DMS53 (cell line): ENCODE data around the gene COL23A1.

Experiments used
- DNase-seq: peaks from one replicate; lab custom pipeline; 2025; lab: John Stamatoyannopoulos, UW

The COL23A1 gene

DNA sequence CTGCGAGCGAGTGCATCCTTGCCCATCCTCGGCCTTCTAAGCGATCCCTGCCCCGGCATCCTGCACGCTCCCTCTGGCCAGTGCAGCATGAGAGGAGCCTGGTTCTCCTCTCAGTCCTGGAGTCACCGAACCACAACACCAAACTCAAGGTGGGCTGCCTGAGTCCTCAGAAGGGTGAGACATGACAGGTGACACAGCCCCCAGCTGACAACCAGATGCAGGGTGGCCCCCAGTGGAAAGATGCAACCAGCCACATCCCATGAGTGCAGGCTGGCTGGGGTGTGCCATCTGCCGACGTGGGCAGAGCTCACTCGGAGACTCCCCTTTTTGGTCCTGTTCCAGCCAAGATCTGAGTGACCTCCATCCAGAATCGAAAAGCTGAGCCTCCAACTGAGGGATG lies 58.4 kb downstream of the COL23A1 start:
- no peak for DNase-seq

DNA sequence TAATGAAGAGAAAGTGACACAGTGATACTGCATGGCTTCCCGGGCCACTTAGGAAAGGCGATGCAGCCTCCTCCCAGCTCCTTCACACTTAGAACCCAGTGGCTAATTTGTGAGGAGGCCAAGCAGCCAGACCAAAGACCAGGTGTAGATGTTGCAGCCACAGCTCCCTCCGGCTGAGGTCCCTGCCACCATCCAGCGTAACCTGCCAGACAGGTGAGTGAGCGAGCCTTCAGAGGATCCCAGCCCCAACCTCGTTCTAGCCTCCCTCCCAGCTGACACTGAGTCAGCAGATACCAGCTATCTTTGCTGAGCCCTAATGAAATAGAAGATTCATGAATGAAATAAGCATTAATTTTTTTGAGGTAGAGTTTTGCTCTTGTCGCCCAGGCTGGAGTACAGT lies 59.7 kb downstream of the COL23A1 start:
- DNase-seq = no peak

DNA sequence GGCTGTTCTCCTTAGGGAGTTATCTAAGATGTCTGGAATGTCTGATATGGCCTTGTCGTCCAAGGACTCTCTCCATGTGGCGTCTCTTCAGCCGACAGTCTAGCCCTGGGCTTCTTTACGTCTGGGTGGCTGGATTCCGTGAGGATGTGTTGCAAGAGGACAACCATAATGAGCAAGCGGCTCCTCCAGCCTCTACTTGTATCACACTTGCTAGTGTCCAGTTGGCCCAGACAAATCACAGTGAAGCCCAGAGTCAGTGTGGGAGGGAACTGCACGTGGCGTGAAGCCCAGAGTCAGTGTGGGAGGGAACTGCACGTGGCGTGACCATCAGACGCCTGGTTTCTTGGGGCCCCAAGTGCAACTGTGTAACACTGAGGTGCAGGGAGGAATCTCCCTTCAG lies 61.1 kb downstream of the COL23A1 start:
- no peak for DNase-seq

DNA sequence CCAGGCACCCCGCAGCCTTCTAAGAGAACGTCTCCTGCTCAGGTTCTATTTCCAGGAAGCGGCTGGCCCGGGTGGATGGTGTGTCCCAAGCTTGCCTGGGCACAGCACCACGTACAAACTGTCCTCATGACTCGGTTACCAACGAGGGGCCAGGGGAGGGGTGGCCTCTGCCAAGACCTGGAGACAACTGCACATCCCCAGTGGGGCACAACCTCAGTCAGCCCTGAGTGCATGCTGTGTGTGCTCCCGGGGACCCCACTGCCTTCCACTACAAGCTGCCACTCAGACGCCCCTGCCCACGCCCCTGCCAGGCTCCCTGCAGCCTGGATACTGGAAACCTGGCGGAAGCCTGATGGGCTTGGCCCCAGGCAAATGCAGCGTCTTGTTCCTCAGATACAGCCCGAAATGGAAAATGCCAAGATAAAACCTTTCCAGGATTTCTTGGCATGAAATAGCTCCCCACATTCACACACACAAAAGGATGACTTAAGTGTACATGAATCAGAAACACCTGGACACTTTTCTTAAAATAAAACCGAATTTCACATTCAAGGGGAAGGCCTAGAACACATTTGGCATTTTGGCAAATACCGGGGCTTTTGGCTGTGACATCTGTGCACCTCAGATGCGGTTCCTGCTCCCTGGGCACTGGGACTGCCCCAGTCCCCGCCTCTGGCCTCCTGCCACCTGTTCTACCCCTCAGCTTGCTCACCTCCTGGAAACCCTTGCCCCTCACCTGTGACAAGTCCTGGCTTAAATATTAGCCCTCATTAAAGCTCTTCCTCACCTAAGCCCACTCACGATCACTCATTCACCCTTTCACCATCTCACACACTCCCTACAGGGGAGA lies 62.5 kb downstream of the COL23A1 start:
- DNase-seq = no peak

DNA sequence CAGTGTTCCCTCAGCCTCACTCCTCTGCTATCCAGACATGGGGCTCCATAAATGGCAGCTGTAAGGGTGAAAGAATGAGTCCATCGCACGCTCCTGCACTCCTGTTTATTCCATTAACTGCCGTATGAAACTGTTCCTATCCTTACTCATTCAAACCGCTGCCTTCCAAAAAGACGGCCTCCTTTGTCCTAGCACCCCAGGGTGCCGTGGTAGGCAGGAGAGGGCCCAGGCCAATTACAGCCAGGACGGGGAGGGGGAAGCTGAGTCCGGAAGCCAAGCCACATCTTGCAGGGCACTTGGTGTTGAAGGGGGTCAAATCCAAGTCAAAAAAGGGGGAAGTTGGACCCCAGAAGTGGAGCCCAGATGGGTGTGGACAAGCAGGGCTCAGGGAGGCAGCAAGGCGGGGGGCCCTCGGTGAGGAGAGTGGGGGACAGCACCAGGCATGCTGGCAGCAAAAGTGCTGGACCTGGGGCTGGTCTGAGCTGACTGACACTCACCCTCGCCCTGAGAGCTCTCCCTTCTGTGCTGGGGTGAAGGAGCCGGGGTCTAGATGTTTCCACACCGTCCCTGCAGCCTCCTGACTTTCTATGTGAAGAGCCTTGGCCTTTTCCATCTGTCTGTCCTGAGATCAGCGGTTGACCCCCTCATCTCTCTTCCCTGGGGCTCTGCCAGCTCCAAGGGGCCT lies 63.3 kb downstream of the COL23A1 start:
- DNase-seq = no peak

DNA sequence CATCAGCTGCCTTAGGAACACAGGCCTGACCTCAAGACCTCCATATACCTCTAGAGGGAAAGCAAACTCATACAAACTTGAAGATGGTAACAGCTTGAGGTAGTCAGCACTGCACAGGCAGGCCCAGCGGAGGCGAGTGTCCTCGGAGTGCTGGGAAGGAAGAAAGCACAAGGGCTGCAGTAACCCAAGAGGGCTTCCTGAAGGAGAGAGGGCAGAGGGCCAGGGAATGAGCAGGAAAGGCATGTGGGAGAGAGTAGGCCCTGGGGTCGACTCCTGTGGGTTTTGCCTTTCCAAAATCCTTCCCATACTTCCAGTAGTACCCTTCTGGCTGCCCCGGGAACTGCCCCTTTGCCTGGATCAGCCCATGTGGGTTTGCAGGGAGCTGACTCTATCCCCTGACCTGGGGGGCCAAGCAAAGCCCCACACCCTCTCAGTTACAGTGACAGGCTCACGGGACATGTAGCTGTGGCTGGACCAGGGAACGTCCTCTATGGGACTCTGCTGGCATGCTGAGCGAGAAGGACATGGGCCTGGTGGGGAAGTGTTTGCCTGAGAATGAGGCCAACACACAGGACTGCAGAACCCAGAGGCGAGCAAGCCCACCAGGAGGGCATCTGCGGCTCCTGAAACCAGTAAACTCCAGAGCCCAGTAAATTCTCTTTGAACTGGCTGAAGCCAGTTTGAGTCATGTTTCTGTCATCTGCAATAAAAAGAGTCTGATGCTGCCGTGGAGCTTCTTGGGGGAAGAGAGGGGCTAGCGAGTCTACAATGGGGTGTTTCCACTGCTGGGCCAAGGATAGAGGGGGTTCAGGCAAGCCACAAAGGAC lies 64.1 kb downstream of the COL23A1 start:
- no peak for DNase-seq

DNA sequence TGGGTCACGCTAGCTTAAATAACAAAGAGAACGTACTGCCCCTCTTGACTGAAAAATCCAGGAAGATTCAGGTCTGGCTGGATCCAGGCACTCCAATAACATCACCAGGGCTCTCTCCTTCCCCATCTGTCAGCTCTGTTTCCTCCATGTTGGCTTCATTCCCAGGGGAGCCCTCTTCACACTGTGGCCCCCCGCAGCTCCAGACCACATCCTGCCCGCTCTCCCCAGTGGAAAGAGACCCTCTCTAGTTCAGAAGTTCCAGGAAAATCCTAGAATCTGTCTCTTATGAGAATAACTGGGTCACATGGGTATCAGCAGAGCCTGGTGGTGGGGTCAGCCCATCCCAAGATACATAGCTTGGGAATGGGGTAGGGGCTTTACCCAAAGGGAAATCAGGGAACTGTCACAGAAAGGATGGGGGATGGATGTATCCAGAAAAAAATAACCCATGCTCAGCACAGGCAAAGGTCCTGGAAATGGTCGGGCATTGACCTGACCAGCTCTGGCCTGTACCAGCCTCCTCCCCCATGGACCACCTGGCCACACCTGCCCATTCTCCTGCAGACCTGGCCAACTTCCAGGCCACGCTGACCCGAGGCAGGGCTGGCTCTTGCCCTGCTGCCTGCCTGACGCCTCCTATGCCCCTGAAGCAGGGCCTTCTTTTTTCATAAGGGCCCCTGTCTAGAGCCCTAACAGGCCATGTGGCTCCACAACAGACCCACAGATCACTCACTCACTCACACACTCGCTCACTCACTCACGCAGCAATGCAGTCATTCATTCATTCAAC lies 65.9 kb downstream of the COL23A1 start:
- DNase-seq = no peak

DNA sequence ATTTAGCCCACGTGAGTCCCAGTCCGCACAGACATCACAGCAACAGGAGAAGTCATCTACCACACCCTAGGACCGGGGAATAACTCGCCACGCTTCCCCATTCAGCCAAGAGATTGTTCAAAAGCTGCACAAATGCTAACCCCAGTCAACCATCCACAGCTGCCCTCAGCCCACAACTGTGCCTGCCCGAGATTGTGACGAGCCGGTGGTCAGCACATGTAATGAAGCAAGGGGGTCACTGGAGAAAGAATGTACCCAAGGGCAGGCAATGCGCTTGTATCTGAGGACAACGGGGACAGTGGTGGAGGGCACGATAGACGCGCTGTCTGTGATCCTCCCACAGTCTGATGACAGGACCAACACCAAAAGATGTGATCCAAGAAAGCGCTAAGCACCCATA lies 67.8 kb downstream of the COL23A1 start:
- no peak for DNase-seq

DNA sequence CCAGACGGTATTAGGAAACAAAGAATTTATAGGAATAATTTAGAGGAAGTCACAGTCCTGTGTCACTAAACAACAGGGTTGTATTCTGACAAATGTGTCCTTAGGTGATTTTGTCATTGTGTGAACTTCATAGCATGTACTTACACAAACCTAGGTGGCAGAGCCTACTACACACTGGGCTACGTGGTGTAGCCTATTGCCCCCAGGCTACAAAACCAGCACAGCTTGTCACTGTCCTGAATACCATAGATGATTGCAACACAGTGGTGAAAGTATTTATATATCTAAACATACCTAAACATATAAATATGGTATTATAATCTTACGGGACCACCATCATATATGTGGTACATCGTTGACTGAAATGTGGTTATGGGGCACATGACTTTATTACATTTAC lies 69.3 kb downstream of the COL23A1 start:
- DNase-seq = no peak

DNA sequence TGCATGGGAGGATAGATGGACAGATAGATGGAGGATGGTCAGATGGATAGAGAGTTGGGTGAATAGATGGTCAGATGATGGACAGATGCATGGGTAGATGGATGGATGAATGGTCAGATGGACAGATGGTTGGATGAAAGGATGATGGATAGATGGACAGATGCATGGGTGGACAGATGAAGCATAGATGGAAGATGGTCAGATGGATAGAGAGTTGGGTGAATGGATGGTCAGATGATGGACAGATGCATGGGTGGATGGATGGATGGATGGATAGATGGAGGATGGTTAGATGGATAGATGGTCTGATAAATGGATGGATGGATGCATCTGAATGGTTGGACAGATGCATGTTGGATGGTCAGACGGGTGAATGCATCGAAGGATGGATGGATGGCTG lies 70.4 kb downstream of the COL23A1 start:
- no peak for DNase-seq

DNA sequence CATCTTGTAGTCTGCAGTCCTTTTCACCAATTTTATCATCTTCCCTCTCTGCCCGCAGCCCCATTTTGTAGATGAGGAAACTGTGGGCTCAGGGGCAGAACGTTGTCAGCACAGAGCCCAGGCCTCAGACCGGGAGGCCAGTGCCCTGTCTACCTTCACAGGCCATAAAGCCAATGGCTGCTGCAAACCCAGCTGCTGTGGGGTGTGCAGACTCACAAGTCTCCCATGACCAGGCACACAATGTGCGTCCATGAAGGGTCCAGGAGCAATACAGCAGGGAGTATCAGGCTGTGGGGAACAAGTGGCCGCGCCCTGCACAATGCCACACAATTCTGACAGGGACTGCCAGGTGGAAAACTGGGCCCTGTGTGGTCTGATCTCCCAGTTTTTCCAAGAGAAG lies 71.0 kb downstream of the COL23A1 start:
- no peak for DNase-seq

DNA sequence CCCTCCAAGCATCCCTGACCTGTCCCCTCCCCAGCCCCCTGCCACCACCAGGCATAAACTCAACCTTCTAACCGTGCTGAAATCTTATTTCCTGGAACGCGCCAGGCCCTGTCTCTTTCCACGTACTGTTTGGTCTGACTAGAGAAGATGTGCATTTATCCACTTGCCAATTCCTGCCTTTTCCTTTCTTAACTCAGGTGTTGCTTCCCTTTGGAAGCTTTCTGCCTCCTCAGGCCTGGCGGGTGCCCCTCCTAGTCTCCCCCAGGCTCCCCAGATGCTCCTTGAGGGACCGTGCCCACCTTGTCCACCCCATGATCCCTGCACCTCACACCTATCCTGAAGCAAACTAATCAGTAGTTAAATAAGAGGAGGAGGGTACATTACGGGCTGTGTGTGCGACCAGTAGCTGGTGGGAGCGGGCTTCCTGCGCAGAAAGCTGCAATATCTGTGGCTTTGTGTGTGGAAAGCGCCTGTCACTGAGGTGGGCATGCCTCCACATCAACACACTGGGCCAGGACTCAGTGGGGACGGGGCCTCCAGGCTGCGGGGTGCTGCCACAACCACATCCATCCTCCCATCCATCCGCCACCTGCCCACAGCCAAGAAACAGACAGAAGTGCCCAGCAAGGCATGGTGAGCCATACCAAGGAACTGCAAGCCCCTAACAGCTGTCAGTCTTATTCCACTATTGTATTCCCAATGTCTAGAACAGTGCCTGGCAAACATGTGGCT lies 73.5 kb downstream of the COL23A1 start:
- DNase-seq = no peak

DNA sequence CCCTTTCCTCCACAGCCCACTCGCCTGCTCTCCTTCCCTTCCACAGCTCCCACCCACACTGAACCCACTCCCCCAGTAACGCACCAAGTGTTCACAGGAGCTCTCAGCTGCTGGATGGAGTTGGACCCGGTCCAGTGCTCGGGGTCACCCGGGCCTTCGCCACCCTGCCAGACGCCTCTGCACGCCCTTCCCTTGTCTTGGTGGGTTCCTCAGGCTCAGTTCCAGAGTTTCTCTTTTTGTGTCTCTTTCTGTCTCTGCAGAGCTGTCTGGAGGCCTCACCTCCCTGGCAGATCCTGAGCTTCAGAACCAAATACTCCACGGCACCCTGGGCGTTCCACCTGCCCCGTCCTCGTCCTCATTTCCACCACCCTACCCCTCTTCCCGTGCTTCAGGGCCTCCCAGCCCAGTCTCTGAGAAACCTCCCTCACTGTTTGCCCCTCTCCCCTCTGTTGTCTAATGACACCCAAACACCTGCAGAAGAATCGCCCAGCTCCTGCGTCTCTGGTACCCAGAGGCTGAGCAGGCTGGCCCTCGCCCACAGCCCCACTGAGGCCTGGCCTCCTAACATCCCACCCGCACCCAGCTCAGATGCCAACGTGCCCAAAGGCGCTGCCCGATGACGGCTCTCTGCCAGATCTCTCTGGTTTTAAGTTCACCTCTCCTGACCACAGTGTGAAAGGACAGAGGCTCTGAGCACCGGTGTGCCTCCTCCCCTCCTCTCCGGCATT lies 74.3 kb downstream of the COL23A1 start:
- no peak for DNase-seq

DNA sequence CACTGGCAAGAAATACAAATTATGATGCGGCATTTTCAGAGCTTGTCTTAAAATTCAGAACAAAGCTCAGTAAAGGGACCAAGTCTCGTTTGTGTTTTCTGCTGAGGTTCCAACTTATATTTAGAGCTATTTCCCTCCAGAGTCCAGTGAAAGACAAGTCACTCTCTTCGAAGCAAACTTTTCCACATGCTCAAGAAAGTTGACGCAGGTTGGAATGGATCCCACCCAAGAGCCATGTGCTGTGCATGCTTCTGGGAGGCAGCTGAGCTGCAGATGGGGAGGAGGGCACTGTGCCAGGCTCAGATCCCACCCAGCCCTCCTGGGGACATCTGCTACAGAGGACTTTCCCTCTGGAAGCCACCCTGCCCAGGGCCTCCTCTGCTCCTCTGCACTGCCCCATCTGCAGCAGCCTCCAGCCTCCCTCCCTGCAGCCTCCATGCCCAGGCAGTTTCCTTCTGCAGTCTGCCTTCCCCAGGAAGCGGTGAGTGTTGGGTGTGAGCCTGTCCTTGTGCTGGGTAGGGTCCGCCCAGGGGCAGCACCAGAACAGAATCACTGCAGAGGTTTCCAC lies 75.3 kb downstream of the COL23A1 start:
- no peak for DNase-seq

DNA sequence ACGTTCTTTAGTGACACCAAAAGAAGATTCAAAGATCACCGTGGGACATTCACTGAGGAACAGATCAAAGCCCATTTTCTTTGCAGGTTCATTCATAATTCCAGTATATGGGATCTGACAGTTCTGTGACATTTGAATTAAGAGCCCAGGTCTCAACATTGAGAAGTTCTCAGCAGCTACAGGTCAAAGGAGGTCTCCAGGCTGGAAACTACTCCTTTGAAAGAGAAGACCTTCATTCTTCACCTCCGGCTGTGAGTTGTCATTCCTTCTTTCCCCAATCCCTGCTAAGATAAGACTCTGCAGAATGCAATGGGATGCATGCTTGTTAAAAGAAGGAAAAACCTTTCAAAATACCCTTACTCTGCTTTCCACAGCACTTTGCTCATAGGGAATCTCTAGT lies 79.0 kb downstream of the COL23A1 start:
- DNase-seq = no peak

DNA sequence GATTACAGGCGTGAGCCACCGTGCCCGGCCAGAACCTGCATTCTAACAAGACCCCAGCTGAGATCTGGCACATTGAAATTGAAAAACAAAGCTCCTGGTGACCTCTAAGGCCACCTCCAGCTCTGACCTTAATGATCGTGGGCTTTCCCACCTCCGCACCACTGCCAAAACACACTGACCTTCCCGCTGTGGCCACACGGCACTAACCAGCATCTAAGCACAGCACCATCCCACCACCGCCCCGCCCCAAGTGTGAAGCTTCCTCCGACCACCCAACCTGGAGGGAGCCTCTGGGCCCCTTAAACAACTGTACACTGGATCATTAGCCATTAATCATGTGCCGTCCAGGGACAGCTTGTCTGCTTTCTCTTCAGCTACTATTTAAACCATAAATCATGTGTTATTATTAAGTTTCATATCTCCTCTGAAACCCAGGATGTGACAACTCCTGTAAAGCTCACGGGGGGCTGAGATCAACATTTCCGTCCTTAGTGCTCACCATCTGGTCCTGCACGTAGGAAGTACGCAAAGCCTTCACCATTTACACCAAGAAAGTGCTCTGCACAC lies 80.6 kb downstream of the COL23A1 start:
- no peak for DNase-seq

DNA sequence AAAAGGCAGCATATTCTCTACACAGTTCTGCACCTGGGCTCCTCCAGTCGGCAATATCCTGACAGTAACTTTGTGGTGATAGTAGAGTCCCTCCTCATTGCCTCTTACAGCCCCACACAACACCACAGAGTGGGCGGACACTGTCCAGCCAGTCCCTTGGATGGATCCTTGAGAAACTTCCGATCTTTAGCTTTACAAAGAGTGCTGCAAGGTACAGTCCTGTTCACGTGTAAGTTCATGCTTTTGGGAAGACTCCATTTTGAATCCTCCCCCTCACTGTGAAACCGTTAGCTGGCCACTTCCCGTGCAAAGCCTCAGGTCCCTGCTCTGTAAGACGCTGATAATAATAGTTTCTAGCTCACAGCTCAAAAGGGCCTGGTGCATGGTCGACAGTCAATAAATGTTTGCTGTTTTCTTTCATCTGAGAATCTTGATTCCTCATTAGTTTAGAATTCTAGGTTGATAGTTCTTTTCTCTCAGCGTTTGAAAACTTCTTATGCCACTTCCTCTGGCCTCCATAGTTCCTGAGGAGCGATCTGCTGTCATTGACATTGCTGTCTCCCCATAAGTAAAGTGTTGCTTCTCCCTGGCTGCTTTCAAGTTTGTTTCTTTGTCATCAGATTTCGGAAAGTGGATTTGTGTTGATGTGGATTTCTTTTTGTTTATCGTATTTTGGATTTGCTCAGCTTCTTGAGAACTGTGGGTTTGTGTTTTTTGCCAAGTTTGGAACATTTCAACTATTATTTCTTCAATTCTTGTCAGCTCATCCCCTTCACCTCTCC lies 82.9 kb downstream of the COL23A1 start:
- no peak for DNase-seq

DNA sequence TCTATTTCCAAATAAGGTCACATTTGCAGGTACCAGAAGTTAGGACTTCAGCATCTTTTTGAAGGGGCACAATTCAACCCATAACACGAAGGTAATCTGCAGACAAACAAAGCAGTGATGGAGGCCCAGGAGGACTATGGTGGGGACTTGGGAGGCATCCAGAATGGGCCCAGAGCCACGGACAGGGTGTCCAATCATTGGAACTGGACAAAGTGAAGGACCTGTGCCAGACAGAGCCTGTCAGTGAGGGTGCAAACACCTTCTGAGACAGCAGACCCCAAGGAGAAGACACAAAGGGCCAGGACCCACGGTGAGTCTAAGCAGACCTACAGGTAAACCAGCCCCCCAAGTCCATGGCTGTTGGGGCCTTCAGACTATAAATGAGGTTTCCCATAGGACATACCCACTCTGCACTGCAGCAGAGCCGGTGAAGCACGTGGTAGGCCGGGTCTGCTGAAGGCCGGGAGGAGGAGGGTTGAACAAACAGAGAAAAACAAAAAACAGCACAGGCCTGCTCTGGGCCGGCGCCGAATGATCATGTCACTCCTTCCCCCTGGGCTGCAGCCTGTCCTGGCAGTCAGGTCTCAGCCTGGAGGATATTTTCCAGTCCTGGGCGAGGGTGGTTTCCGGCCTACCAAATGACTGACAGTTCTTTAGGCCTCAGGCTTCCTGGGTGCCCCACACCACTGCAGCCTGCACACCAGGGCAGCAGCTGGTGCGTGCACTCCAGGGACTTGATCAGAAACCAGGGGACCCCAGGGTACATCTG lies 84.4 kb downstream of the COL23A1 start:
- DNase-seq = no peak
